ENCODE results near the gene RBCK1. TPM values are rescaled to one million over a fixed set of nuclear protein-coding genes. Genes with fewer than 3 reads are reported as not detected.

Gene RBCK1
- polyA plus RNA-seq, 3 donors: 81.2 to 98.0 (median 85.4) TPM

GRCh38 chr20:406200-407132 lies 1.6 kb upstream of the RBCK1 start:
- DNase-seq (ENCODE audit: extremely low read depth in 1 of 11, low read depth in 9 of 11, low spot score in 4 of 11): no peak

- DNase-seq (ENCODE audit: extremely low read depth in 1 of 11, low read depth in 9 of 11, low spot score in 4 of 11): peak; percentile 24 to 56 (median 45)
Observed at GRCh38 chr20:407133-407952, 756 bp upstream of the RBCK1 start.

GRCh38 chr20:408843-409696 lies 971 bp downstream of the RBCK1 start:
- no peak for DNase-seq (ENCODE audit: extremely low read depth in 1 of 11, low read depth in 9 of 11, low spot score in 4 of 11)

- no peak for DNase-seq (ENCODE audit: extremely low read depth in 1 of 11, low read depth in 9 of 11, low spot score in 4 of 11)
Observed at GRCh38 chr20:409697-410559, 1.8 kb downstream of the RBCK1 start.

- DNase-seq (ENCODE audit: extremely low read depth in 1 of 11, low read depth in 9 of 11, low spot score in 4 of 11): no peak
Observed at GRCh38 chr20:412081-412480, 4.0 kb downstream of the RBCK1 start.

GRCh38 chr20:414161-414560 lies 6.1 kb downstream of the RBCK1 start:
- no peak for DNase-seq (ENCODE audit: extremely low read depth in 1 of 11, low read depth in 9 of 11, low spot score in 4 of 11)

GRCh38 chr20:415820-416322 lies 7.8 kb downstream of the RBCK1 start:
- no peak for DNase-seq (ENCODE audit: extremely low read depth in 1 of 11, low read depth in 9 of 11, low spot score in 4 of 11)

GRCh38 chr20:416950-417800 lies 9.1 kb downstream of the RBCK1 start:
- DNase-seq (ENCODE audit: extremely low read depth in 1 of 11, low read depth in 9 of 11, low spot score in 4 of 11): no peak

GRCh38 chr20:417801-418342 lies 9.8 kb downstream of the RBCK1 start:
- no peak for DNase-seq (ENCODE audit: extremely low read depth in 1 of 11, low read depth in 9 of 11, low spot score in 4 of 11)

- no peak for DNase-seq (ENCODE audit: extremely low read depth in 1 of 11, low read depth in 9 of 11, low spot score in 4 of 11)
Observed at GRCh38 chr20:418858-419365, 10.8 kb downstream of the RBCK1 start.

- DNase-seq (ENCODE audit: extremely low read depth in 1 of 11, low read depth in 9 of 11, low spot score in 4 of 11): no peak
Observed at GRCh38 chr20:419556-420165, 11.6 kb downstream of the RBCK1 start.

GRCh38 chr20:420166-420620 lies 12.1 kb downstream of the RBCK1 start:
- DNase-seq (ENCODE audit: extremely low read depth in 1 of 11, low read depth in 9 of 11, low spot score in 4 of 11): no peak

GRCh38 chr20:420721-421574 lies 12.8 kb downstream of the RBCK1 start:
- DNase-seq (ENCODE audit: extremely low read depth in 1 of 11, low read depth in 9 of 11, low spot score in 4 of 11): no peak

GRCh38 chr20:421685-422250 lies 13.7 kb downstream of the RBCK1 start:
- DNase-seq (ENCODE audit: extremely low read depth in 1 of 11, low read depth in 9 of 11, low spot score in 4 of 11): no peak

GRCh38 chr20:426566-426965 lies 18.5 kb downstream of the RBCK1 start:
- no peak for DNase-seq (ENCODE audit: extremely low read depth in 1 of 11, low read depth in 9 of 11, low spot score in 4 of 11)
